CD8-positive, alpha-beta memory T cell (primary cell): ENCODE measurements around the gene TNNT3. TPM values are rescaled to one million over a fixed set of nuclear protein-coding genes. Genes with fewer than 3 reads are reported as not detected.

Source experiments
- CTCF ChIA-PET: fragments of 350-600 bp; sonication (Branson Sonifier 250); formaldehyde crosslinking; loops from one replicate; lab custom pipeline; 2021; ENCODE audit warnings: antibody characterized with exemption; lab: Charles Lee
- POLR2A ChIA-PET: fragments of 350-600 bp; sonication (Branson Sonifier 250); formaldehyde crosslinking; loops from one replicate; lab custom pipeline; 2021; ENCODE audit warnings: antibody characterized with exemption; lab: Charles Lee
- DNase-seq, 5 donors: peaks; one replicate each; pipeline versions ENCODE4 v3.0.0 to v3.0.0-alpha.2; 2020 to 2022; ENCODE audit warnings: mixed read lengths in 1 of 5
- H3K27ac ChIP-seq: one replicate; pipeline ENCODE4 v1.7.0; 2013; ENCODE audit warnings: low read depth, mild to moderate bottlenecking, low read length, moderate library complexity
- H3K27me3 ChIP-seq: 2 replicates; pipeline ENCODE4 v1.7.0; 2013; ENCODE audit warnings: low read length, mild to moderate bottlenecking; ENCODE audit not compliant: insufficient read depth, poor library complexity, severe bottlenecking
- H3K36me3 ChIP-seq: 2 replicates; pipeline ENCODE4 v1.7.0; 2013; ENCODE audit warnings: mild to moderate bottlenecking, low read length, moderate library complexity; ENCODE audit not compliant: insufficient read depth
- H3K4me1 ChIP-seq: 2 replicates; pipeline ENCODE4 v1.7.0; 2013; ENCODE audit warnings: mild to moderate bottlenecking, low read length, moderate library complexity; ENCODE audit not compliant: insufficient read depth
- H3K4me3 ChIP-seq: 2 replicates; pipeline ENCODE4 v1.7.0; 2013; ENCODE audit warnings: mild to moderate bottlenecking, low read length
- H3K9me3 ChIP-seq: 2 replicates; pipeline ENCODE4 v1.7.0; 2013; ENCODE audit warnings: mild to moderate bottlenecking, low read length
- H3K27ac Mint-ChIP-seq, 8 donors: one replicate each; pipeline ENCODE4 v1.8.0; 2020 to 2021; ENCODE audit warnings: mixed read lengths in 8 of 8, mild to moderate bottlenecking in 6 of 8, inconsistent platforms in 3 of 8, moderate library complexity in 3 of 8
- H3K27me3 Mint-ChIP-seq, 2 donors: one replicate each; pipeline ENCODE4 v1.8.0; 2020 to 2021; ENCODE audit warnings: mixed read lengths in 2 of 2, mild to moderate bottlenecking in 1 of 2, moderate library complexity in 1 of 2
- H3K36me3 Mint-ChIP-seq, 3 donors: one replicate each; pipeline ENCODE4 v1.8.0; 2020 to 2021; ENCODE audit warnings: mixed read lengths in 3 of 3, inconsistent platforms in 1 of 3, mild to moderate bottlenecking in 1 of 3
- H3K4me1 Mint-ChIP-seq, 3 donors: one replicate each; pipeline ENCODE4 v1.8.0; 2020 to 2021; ENCODE audit warnings: mixed read lengths in 3 of 3, inconsistent platforms in 1 of 3, mild to moderate bottlenecking in 1 of 3
- H3K4me3 Mint-ChIP-seq, 7 donors: one replicate each; pipeline ENCODE4 v1.8.0; 2020 to 2021; ENCODE audit warnings: mixed read lengths in 7 of 7, mild to moderate bottlenecking in 6 of 7, moderate library complexity in 4 of 7, inconsistent platforms in 2 of 7
- H3K9me3 Mint-ChIP-seq, 5 donors: one replicate each; pipeline ENCODE4 v1.8.0; 2020 to 2022; ENCODE audit warnings: mixed read lengths in 5 of 5, mild to moderate bottlenecking in 3 of 5, moderate library complexity in 2 of 5, inconsistent platforms in 1 of 5
- polyA plus RNA-seq: library from polyadenylated mRNA; unstranded; fragments of 300-500 nt; fragmentation: Illumina TruSeq; gene quantifications from one replicate; pipeline ENCODE4 v1.2.3, GENCODE V29; 2021
- total RNA-seq, 2 experiments: library from RNA; stranded (reverse); gene quantifications; one replicate each; pipeline ENCODE4 v1.2.3, GENCODE V29; 2021

Gene TNNT3
- total and polyA plus RNA-seq, 3 experiments from 2014 or later, result 1.4 to 1.6 TPM; not detected in 1

GRCh38 chr11:1931341-1932104 lies 12.0 kb downstream of the TNNT3 start:
- no peak for DNase-seq
- Histone ChIP-seq H3K27me3 (no peaks in the 10 kb centered on the region), H3K27ac (no peak overlapping the region), H3K4me1 (no peaks in the 10 kb centered on the region), H3K36me3 (no peaks in the 10 kb centered on the region), H3K9me3 (no peaks in the 10 kb centered on the region), H3K4me3 (no peak overlapping the region)
- Mint-ChIP-seq H3K4me3 (peak overlapping the region in 1 of 7 donors; percentile 27), H3K27me3 (peaks cover 6 to 7% of the 10 kb centered on the region in 2 donors), H3K27ac (no peak overlapping the region), H3K4me1 (peaks cover 4 to 5% (median 4%) of the 10 kb centered on the region in 3 donors), H3K36me3 (peaks cover 0 to 2% (median 0%) of the 10 kb centered on the region in 3 donors), H3K9me3 (peaks cover 0 to 1% (median 0%) of the 10 kb centered on the region in 5 donors)
- POLR2A ChIA-PET, result interaction anchor here (0.7 kb wide), 1 partner anchor 984 kb away, joined by 3 read pairs; no protein-coding TSS in a partner anchor
- CTCF ChIA-PET, result no interaction called here

DNA sequence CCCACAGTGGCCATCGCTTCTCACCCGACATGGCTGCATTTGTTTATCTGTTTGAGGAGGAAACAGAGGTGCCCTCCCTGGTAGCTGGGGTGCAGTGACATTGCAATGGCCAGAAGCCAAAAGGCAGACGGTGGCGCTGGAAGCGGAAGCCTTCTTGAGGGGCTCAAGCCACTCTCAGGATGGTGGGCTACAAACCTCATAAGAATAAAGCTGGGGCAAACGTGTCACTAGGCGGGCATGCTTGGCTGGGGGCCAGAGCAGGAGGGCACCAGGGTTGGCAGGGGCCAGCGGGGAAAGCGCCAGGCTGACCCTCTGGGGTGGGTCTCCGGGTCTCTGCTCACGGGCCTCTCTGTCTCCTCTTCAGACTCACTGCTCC lies 12.6 kb downstream of the TNNT3 start:
- DNase-seq, result peak in 1 of 5 donors; percentile 36
- peak overlapping the region in 1 of 7 donors; percentile 48 for H3K4me3 Mint-ChIP-seq
- H3K4me1 Mint-ChIP-seq, result peaks cover 4 to 5% (median 4%) of the 10 kb centered on the region in 3 donors
- H3K27ac ChIP-seq, result no peak overlapping the region
- no peaks in the 10 kb centered on the region for H3K9me3 ChIP-seq
- H3K27ac Mint-ChIP-seq, result no peak overlapping the region
- ChIA-PET POLR2A (no interaction called here), CTCF (no interaction called here)
- no peaks in the 10 kb centered on the region for H3K27me3 ChIP-seq
- H3K36me3 Mint-ChIP-seq, result peaks cover 0 to 2% (median 0%) of the 10 kb centered on the region in 3 donors
- peaks cover 3 to 7% of the 10 kb centered on the region in 2 donors for H3K27me3 Mint-ChIP-seq
- H3K4me3 ChIP-seq, result no peak overlapping the region
- peaks cover 0 to 1% (median 0%) of the 10 kb centered on the region in 5 donors for H3K9me3 Mint-ChIP-seq
- no peaks in the 10 kb centered on the region for H3K36me3 ChIP-seq
- no peaks in the 10 kb centered on the region for H3K4me1 ChIP-seq

- H3K9me3 ChIP-seq, result no peaks in the 10 kb centered on the region
- H3K27ac Mint-ChIP-seq, result no peak overlapping the region
- ChIA-PET POLR2A (no interaction called here), CTCF (no interaction called here)
- H3K4me3 ChIP-seq, result no peak overlapping the region
- peak in 1 of 5 donors; percentile 19 for DNase-seq
- H3K4me1 Mint-ChIP-seq, result peaks cover 4 to 5% (median 4%) of the 10 kb centered on the region in 3 donors
- H3K27ac ChIP-seq, result no peak overlapping the region
- peaks cover 0 to 1% (median 0%) of the 10 kb centered on the region in 5 donors for H3K9me3 Mint-ChIP-seq
- no peak overlapping the region for H3K4me3 Mint-ChIP-seq
- peaks cover 0 to 2% (median 0%) of the 10 kb centered on the region in 3 donors for H3K36me3 Mint-ChIP-seq
- peaks cover 3 to 7% of the 10 kb centered on the region in 2 donors for H3K27me3 Mint-ChIP-seq
- H3K27me3 ChIP-seq, result no peaks in the 10 kb centered on the region
- no peaks in the 10 kb centered on the region for H3K36me3 ChIP-seq
- H3K4me1 ChIP-seq, result no peaks in the 10 kb centered on the region
Measured at GRCh38 chr11:1932681-1933080, 13.2 kb downstream of the TNNT3 start.

GRCh38 chr11:1933416-1934334 lies 14.2 kb downstream of the TNNT3 start:
- no peaks in the 10 kb centered on the region for H3K27me3 ChIP-seq
- Mint-ChIP-seq H3K4me3 (no peak overlapping the region), H3K36me3 (peaks cover 0 to 2% (median 0%) of the 10 kb centered on the region in 3 donors), H3K27ac (peak overlapping the region in 1 of 8 donors; percentile 44), H3K9me3 (peaks cover 0 to 1% (median 0%) of the 10 kb centered on the region in 5 donors), H3K4me1 (peaks cover 4 to 5% (median 4%) of the 10 kb centered on the region in 3 donors), H3K27me3 (peaks cover 3 to 7% of the 10 kb centered on the region in 2 donors)
- H3K27ac ChIP-seq, result no peak overlapping the region
- DNase-seq, result peak in 1 of 5 donors; percentile 19
- H3K4me1 ChIP-seq, result no peaks in the 10 kb centered on the region
- no peak overlapping the region for H3K4me3 ChIP-seq
- no peaks in the 10 kb centered on the region for H3K36me3 ChIP-seq
- POLR2A ChIA-PET, result no interaction called here
- no peaks in the 10 kb centered on the region for H3K9me3 ChIP-seq
- CTCF ChIA-PET, result interaction anchor here (3.0 kb wide), 1 partner anchor 100 kb away, joined by 10 read pairs; the partner anchor contains the start of gene SYT8

DNA sequence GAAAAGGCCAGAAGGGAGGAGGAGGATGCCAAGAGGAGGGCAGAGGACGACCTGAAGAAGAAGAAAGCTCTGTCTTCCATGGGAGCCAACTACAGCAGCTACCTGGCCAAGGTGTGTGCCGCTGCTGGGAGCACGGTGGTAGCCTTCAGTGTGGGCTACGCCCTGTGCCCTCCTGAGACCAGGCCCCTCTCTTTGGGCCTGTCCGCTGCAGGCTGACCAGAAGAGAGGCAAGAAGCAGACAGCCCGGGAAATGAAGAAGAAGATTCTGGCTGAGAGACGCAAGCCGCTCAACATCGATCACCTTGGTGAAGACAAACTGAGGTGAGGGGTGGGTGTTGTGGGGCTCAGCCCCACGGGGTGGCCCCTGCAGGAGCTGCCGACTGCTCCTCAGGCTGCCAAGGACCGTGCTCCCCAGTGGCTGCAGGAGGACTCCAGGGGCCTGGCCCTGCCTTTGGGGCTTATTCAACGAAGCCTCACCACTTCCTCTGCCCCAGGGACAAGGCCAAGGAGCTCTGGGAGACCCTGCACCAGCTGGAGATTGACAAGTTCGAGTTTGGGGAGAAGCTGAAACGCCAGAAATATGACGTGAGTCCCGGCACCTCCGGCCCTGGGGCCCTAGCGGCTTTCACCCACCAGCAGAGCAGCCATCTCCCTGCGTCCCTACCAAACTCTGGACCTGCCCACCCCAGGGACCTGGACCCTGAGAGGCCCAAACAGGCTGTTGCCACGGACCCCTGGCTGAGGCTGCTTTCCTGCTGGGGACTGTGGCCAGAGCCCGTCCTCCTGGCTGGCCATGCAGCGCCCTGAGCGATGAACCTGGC lies 15.0 kb downstream of the TNNT3 start:
- H3K27me3 Mint-ChIP-seq, result peaks cover 3 to 9% of the 10 kb centered on the region in 2 donors
- no peak overlapping the region for H3K4me3 Mint-ChIP-seq
- Histone ChIP-seq H3K9me3 (no peaks in the 10 kb centered on the region), H3K27me3 (no peaks in the 10 kb centered on the region), H3K4me3 (no peak overlapping the region), H3K36me3 (no peaks in the 10 kb centered on the region), H3K27ac (no peak overlapping the region), H3K4me1 (no peaks in the 10 kb centered on the region)
- H3K9me3 Mint-ChIP-seq, result peaks cover 0 to 1% (median 0%) of the 10 kb centered on the region in 5 donors
- peaks cover 0 to 2% (median 0%) of the 10 kb centered on the region in 3 donors for H3K36me3 Mint-ChIP-seq
- no peak overlapping the region for H3K27ac Mint-ChIP-seq
- peaks cover 8 to 11% (median 10%) of the 10 kb centered on the region in 3 donors for H3K4me1 Mint-ChIP-seq
- ChIA-PET CTCF (interaction anchor here (1.8 to 3.0 kb wide), 2 partner anchors 52 to 101 kb away, joined by 7 to 10 read pairs; partner anchors contain the start of gene SYT8), POLR2A (no interaction called here)
- DNase-seq, result peak in 1 of 5 donors; percentile 30

- H3K9me3 ChIP-seq, result no peaks in the 10 kb centered on the region
- no peak overlapping the region for H3K4me3 ChIP-seq
- DNase-seq, result peak in 1 of 5 donors; percentile 41
- no peak overlapping the region for H3K27ac Mint-ChIP-seq
- ChIA-PET CTCF (interaction anchor here (0.7 to 3.0 kb wide), 4 partner anchors 22 to 241 kb away, joined by 3 to 10 read pairs (median 5); partner anchors contain the start of gene SYT8), POLR2A (no interaction called here)
- peaks cover 0 to 1% (median 0%) of the 10 kb centered on the region in 5 donors for H3K9me3 Mint-ChIP-seq
- H3K27me3 Mint-ChIP-seq, result peaks cover 3 to 9% of the 10 kb centered on the region in 2 donors
- H3K4me3 Mint-ChIP-seq, result no peak overlapping the region
- H3K4me1 ChIP-seq, result no peaks in the 10 kb centered on the region
- H3K36me3 Mint-ChIP-seq, result peaks cover 0 to 2% (median 0%) of the 10 kb centered on the region in 3 donors
- no peak overlapping the region for H3K27ac ChIP-seq
- no peaks in the 10 kb centered on the region for H3K27me3 ChIP-seq
- peaks cover 7 to 13% (median 8%) of the 10 kb centered on the region in 3 donors for H3K4me1 Mint-ChIP-seq
- no peaks in the 10 kb centered on the region for H3K36me3 ChIP-seq
Measured at GRCh38 chr11:1935156-1936071, 15.9 kb downstream of the TNNT3 start.
